GM21717 (cell line): ENCODE results near the gene SLC25A15.

Experiments
- ATAC-seq: cut with Tn5 transposase; IDR thresholded peaks from one replicate; pipeline ENCODE4 v1.9.1; 2021; ENCODE audit warnings: mild to moderate bottlenecking, moderate library complexity; ENCODE audit not compliant: unreplicated experiment

SLC25A15 gene

GRCh38 chr13:40789275-40790153 is at the start of gene SLC25A15:
Gene SLC25A15 (plus strand): TSS chr13:40789611. CDS start chr13:40793227, 3,616 bp downstream.
- ATAC-seq: peak; percentile 90

GRCh38 chr13:40749327-40749726 is 40.1 kb upstream of the SLC25A15 start:
- no peak for ATAC-seq

- no peak for ATAC-seq
Measured at GRCh38 chr13:40755082-40755700, 34.2 kb upstream of the SLC25A15 start.

GRCh38 chr13:40756042-40756441 is 33.4 kb upstream of the SLC25A15 start:
- ATAC-seq: peak; percentile 66

- ATAC-seq: peak; percentile 46
Measured at GRCh38 chr13:40758811-40759210, 30.6 kb upstream of the SLC25A15 start.

- no peak for ATAC-seq
Measured at GRCh38 chr13:40762849-40763248, 26.6 kb upstream of the SLC25A15 start.

GRCh38 chr13:40764587-40765403 is 24.6 kb upstream of the SLC25A15 start:
- ATAC-seq: no peak

GRCh38 chr13:40765602-40766001 is 23.8 kb upstream of the SLC25A15 start:
- ATAC-seq: no peak

- no peak for ATAC-seq
Measured at GRCh38 chr13:40769970-40770369, 19.4 kb upstream of the SLC25A15 start.

GRCh38 chr13:40770609-40770933 is 18.8 kb upstream of the SLC25A15 start:
- ATAC-seq: no peak

- peak; percentile 94 for ATAC-seq
Measured at GRCh38 chr13:40770934-40771618, 18.3 kb upstream of the SLC25A15 start, which contains the start of gene MRPS31. Gene MRPS31 (minus strand): TSS chr13:40771190. CDS start chr13:40771136, 54 bp downstream.

GRCh38 chr13:40772765-40773473 is 16.5 kb upstream of the SLC25A15 start:
- ATAC-seq: no peak

GRCh38 chr13:40774672-40775071 is 14.7 kb upstream of the SLC25A15 start:
- no peak for ATAC-seq

- no peak for ATAC-seq
Measured at GRCh38 chr13:40776232-40776631, 13.2 kb upstream of the SLC25A15 start.

GRCh38 chr13:40776681-40777165 is 12.7 kb upstream of the SLC25A15 start:
- peak; percentile 61 for ATAC-seq

- ATAC-seq: peak; percentile 79
Measured at GRCh38 chr13:40777166-40777808, 12.1 kb upstream of the SLC25A15 start.

- no peak for ATAC-seq
Measured at GRCh38 chr13:40777809-40778175, 11.6 kb upstream of the SLC25A15 start.

GRCh38 chr13:40779049-40779448 is 10.4 kb upstream of the SLC25A15 start:
- ATAC-seq: no peak

- ATAC-seq: no peak
Measured at GRCh38 chr13:40779796-40780285, 9.6 kb upstream of the SLC25A15 start.
